Ectodermal cell (in vitro differentiated cells): ENCODE results near the gene ZNF83.
"Not testable (repeated sequence)": the region's sequence is repeated elsewhere in the genome, so short reads cannot be mapped to it uniquely, and the experiment has no call there.

ENCODE experiments used
- H3K27ac ChIP-seq: 2 replicates; pipeline ENCODE4 v1.7.0; 2013; ENCODE audit warnings: mild to moderate bottlenecking, low read depth, low read length; ENCODE audit not compliant: insufficient read depth, poor library complexity, severe bottlenecking
- H3K27me3 ChIP-seq: 2 replicates; pipeline ENCODE4 v1.7.0; 2013; ENCODE audit warnings: mild to moderate bottlenecking, low read length; ENCODE audit not compliant: insufficient read depth, control insufficient read depth, poor library complexity, severe bottlenecking
- H3K36me3 ChIP-seq: one replicate; pipeline ENCODE4 v1.7.0; 2013; ENCODE audit warnings: low read length; ENCODE audit not compliant: control insufficient read depth, insufficient read depth
- H3K4me1 ChIP-seq: one replicate; pipeline ENCODE4 v1.7.0; 2013; ENCODE audit warnings: low read length; ENCODE audit not compliant: control insufficient read depth, insufficient read depth
- H3K4me3 ChIP-seq: 2 replicates; pipeline ENCODE4 v1.7.0; 2013; ENCODE audit warnings: low read depth, low read length, control low read depth; ENCODE audit not compliant: insufficient read depth
- H3K9me3 ChIP-seq: 2 replicates; pipeline ENCODE4 v1.7.0; 2013; ENCODE audit warnings: mild to moderate bottlenecking, low read length, moderate library complexity; ENCODE audit not compliant: control insufficient read depth
- WGBS, 2 experiments: methylation state at CpG; one replicate each; pipeline ENCODE4 v1.1.7; 2013; ENCODE audit warnings: missing lambda C conversion rate in 2 of 2; 5-methylcytosine and 5-hydroxymethylcytosine counted together

The ZNF83 gene

DNA sequence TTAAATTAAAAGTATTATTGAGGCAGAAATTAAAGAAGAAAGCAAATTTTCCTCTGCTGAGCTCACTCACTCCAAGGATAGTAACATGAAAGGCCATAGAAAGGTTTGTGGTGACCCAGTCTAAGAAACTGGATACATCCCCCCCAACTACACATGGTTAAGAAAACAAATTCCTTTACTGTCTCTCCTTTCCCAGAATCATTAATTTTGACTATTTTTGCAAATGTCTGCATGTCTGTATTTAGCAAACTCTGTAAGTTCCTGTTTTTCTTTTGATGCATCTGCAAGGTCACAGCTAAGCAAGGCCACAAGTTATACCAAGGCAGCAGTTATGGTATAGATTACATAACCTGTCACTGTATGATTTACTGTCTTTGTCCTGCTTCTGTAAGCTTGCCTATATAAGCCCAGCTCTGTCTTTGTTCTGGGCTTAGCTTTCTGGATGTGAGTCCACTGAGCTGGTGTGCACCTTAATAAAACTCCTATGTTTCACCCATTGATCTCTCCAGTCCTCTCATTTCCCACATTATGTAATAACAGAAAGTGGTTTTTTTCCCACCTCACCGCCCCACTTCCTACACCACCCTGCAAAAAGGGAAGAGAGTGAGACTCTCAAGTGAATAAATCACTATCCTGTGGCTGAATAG, 8.5 kb upstream of the ZNF83 start:
- WGBS, 2 experiments = 83 to 100% methylated on average over 1 of the region's 1 CpG
- H3K36me3 ChIP-seq = no peaks in the 10 kb centered on the region
- no peak overlapping the region for H3K27ac ChIP-seq
- H3K27me3 ChIP-seq = no peaks in the 10 kb centered on the region
- H3K4me3 ChIP-seq = no peak overlapping the region
- no peaks in the 10 kb centered on the region for H3K4me1 ChIP-seq
- no peaks in the 10 kb centered on the region for H3K9me3 ChIP-seq

- H3K27me3 ChIP-seq = no peaks in the 10 kb centered on the region
- H3K4me1 ChIP-seq = no peaks in the 10 kb centered on the region
- H3K9me3 ChIP-seq = no peaks in the 10 kb centered on the region
- H3K27ac ChIP-seq = no peak overlapping the region
- no peak overlapping the region for H3K4me3 ChIP-seq
- H3K36me3 ChIP-seq = no peaks in the 10 kb centered on the region
- 69 to 74% methylated on average over 14 of the region's 14 CpGs for WGBS, 2 experiments
Measured at GRCh38 chr19:52640916-52641315, 2.8 kb upstream of the ZNF83 start.

- H3K9me3 ChIP-seq = no peaks in the 10 kb centered on the region
- H3K36me3 ChIP-seq = no peaks in the 10 kb centered on the region
- H3K27me3 ChIP-seq = no peaks in the 10 kb centered on the region
- no peak overlapping the region for H3K27ac ChIP-seq
- 95 to 98% methylated on average over 10 of the region's 10 CpGs for WGBS, 2 experiments
- H3K4me1 ChIP-seq = no peaks in the 10 kb centered on the region
- H3K4me3 ChIP-seq = no peak overlapping the region
Measured at GRCh38 chr19:52639996-52640395, 1.8 kb upstream of the ZNF83 start.

- 8 to 9% methylated on average over 11 of the region's 14 CpGs for WGBS, 2 experiments
- Histone ChIP-seq H3K36me3 (no peaks in the 10 kb centered on the region), H3K27ac (no peak overlapping the region), H3K27me3 (no peaks in the 10 kb centered on the region), H3K4me1 (no peaks in the 10 kb centered on the region), H3K4me3 (peak overlapping the region; percentile 76), H3K9me3 (no peaks in the 10 kb centered on the region)
Measured at GRCh38 chr19:52638601-52639000, 446 bp upstream of the ZNF83 start.

DNA sequence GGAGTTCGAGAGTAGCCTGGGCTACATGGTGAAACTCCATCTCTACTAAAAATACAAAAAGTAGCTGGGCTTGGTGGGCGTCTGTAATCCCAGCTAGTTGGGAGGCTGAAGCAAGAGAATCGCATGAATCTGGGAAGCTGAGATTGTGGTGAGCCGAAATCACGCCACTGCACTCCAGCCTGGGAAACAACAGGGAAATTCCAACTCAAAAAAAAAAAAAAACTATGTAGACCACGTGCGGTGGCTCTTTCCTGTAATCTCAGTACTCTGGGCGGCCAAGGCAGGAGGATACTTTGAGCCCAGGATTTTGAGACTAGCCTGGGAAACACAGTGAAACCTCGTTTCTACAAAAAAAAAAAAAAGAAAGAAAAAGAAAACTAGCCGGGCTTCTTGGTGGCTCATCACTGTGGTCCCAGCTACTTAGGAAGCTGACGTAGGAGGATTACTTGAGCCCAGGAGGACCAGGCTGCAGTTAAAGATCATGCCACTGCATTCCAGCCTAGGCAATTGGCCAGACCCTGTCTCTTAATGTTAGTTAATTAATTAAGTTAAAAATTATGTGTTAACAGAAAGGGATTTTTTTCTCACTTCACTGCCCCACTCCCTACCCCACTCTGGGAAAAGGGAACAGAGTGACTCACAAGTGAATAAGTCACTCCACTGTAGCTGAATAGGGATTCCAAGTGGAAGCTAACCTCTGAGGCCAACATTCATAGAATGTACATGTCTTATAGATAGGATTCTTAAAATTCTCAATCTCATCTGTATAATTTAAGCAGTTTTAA, 2.2 kb downstream of the ZNF83 start:
- no peak overlapping the region for H3K4me3 ChIP-seq
- 88 to 92% methylated on average over 11 of the region's 11 CpGs for WGBS, 2 experiments
- H3K27me3 ChIP-seq = no peaks in the 10 kb centered on the region
- no peaks in the 10 kb centered on the region for H3K4me1 ChIP-seq
- no peak overlapping the region for H3K27ac ChIP-seq
- H3K36me3 ChIP-seq = no peaks in the 10 kb centered on the region
- H3K9me3 ChIP-seq = no peaks in the 10 kb centered on the region

- WGBS, 2 experiments = 89 to 98% methylated on average over 3 of the region's 3 CpGs
- not testable (repeated sequence) for H3K4me3 ChIP-seq, H3K9me3 ChIP-seq, H3K27me3 ChIP-seq, H3K36me3 ChIP-seq, H3K27ac ChIP-seq, H3K4me1 ChIP-seq
Measured at GRCh38 chr19:52627441-52627840, 10.7 kb downstream of the ZNF83 start.

DNA sequence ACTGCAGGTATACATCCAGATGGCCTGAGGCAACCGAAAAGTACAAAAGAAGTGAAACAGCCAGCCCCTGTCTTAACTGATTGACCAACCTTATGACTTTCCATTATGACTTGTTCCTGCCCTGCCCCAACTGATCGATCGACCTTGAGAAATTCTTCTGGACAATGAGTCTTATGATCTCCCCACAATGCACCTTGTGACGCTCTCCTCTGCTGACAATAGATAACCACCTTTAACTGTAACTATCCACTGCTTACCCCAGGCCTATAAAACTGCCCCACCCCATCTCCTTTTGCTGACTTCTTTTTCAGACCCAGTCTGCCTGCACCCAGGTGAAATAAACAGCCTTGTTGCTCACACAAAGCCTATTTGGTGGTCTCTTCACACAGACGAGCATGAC, 11.2 kb downstream of the ZNF83 start:
- Histone ChIP-seq H3K9me3 (no peaks in the 10 kb centered on the region), H3K4me3 (no peak overlapping the region), H3K27ac (no peak overlapping the region), H3K4me1 (no peaks in the 10 kb centered on the region), H3K36me3 (peaks cover 8% of the 10 kb centered on the region), H3K27me3 (no peaks in the 10 kb centered on the region)
- WGBS, 2 experiments = 94 to 95% methylated on average over 5 of the region's 5 CpGs

GRCh38 chr19:52622261-52622660, 15.9 kb downstream of the ZNF83 start:
- no peak overlapping the region for H3K27ac ChIP-seq
- peaks cover 18% of the 10 kb centered on the region for H3K36me3 ChIP-seq
- no peaks in the 10 kb centered on the region for H3K4me1 ChIP-seq
- no peak overlapping the region for H3K4me3 ChIP-seq
- H3K9me3 ChIP-seq = no peaks in the 10 kb centered on the region
- no peaks in the 10 kb centered on the region for H3K27me3 ChIP-seq
- WGBS, 2 experiments = 88% methylated on average over 2 of the region's 2 CpGs

GRCh38 chr19:52621376-52621775, 16.8 kb downstream of the ZNF83 start:
- Histone ChIP-seq H3K9me3 (no peaks in the 10 kb centered on the region), H3K4me1 (no peaks in the 10 kb centered on the region), H3K27ac (no peak overlapping the region), H3K4me3 (no peak overlapping the region), H3K27me3 (no peaks in the 10 kb centered on the region), H3K36me3 (peaks cover 16% of the 10 kb centered on the region)
- WGBS, 2 experiments = 88 to 92% methylated on average over 3 of the region's 3 CpGs

- Histone ChIP-seq H3K9me3 (no peaks in the 10 kb centered on the region), H3K27ac (no peak overlapping the region), H3K4me3 (no peak overlapping the region), H3K4me1 (no peaks in the 10 kb centered on the region), H3K27me3 (no peaks in the 10 kb centered on the region), H3K36me3 (peaks cover 35% of the 10 kb centered on the region)
- WGBS, 2 experiments = 94 to 96% methylated on average over 4 to 5 of the region's 5 CpGs
Measured at GRCh38 chr19:52613299-52613906, 24.8 kb downstream of the ZNF83 start.
